Limb (tissue), 2 donors: Measurements from ENCODE around the gene MORN4.
"Not testable (repeated sequence)": the region's sequence is repeated elsewhere in the genome, so short reads cannot be mapped to it uniquely, and the experiment has no call there.

Source experiments
- DNase-seq, 2 donors: peaks; one replicate each; pipeline ENCODE4 v3.0.0-alpha.2; 2016; ENCODE audit errors: extremely low spot score in 2 of 2

Gene MORN4

GRCh38 chr10:97642471-97643159 is 9.3 kb upstream of the MORN4 start:
- DNase-seq, result not testable (repeated sequence)

DNA sequence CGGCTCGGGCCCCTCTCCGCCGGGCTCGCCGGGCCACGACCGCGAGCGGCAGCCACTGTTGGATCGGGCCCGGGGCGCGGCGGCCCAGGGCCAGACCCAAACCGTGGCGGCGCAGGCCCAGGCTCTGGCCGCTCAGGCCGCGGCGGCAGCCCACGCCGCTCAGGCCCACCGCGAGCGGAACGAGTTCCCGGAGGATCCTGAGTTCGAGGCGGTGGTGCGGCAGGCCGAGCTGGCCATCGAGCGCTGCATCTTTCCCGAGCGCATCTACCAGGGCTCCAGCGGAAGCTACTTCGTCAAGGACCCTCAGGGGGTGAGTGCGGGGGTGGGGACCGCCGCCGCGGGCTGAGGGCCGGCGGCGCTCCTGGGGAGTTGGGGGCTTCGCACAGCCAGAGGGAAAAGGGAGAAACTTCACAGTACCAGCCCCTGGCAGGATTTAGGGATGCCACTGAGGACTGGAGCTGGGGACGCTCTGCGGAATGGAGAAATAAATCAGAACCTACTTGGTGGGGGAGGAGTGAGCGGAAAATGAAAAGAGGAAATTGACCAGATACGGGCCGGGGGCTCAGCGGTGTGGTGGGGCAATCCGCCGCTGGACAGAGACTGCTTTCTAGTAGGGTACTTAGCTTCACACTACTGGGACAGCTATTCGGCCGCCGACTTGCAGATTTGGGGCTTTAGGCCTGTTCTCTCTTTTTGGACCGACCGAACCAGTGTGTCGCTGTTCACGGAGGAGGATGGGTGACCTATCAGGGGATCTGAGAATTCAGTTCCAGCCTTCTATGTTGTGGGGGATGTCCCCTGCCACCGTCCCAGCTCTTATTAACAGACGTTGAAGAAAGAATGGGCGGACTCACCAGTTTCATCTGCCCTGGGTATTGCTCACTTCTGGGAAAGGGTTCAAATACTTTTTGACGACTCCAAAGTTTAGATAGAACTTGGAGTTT is 7.8 kb upstream of the MORN4 start:
- DNase-seq, result no peak

DNA sequence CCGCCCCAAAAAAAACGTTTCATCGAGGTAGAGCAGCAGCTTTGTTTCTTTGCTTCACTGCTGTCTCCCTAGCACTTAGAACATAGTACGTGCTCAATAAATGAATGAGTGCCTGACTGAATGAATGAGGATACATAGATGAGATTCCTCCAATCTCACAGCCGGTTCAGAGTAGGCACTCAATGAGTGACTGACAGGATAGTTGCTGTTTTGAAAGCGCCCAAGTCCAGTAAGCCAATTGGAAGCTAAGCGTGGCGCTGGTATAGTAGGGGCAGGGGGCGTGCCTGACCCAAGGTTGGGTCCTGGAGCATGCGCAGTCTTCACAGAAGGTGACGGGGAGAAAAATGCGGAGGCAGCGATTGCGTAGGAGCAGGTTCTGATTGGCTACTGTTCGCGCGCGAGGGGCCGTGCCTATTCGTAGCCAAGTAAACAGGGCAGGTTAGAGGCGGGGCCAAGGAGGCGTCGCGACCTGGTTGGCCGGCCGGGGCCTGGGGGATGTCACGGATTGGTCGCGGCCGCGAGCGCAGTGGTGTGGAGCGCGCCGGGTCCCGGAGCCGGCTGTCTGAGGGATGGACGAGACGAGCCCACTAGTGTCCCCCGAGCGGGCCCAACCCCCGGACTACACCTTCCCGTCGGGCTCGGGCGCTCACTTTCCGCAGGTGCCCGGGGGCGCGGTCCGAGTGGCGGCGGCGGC is 7.0 kb upstream of the MORN4 start, which contains the start of gene PI4K2A:
Gene PI4K2A, plus strand, starts transcription at position 498 of the 694 bp plus-strand sequence. Its CDS starts 72 bp downstream, at position 570.
- DNase-seq, result peak; percentile 98 to 99

GRCh38 chr10:97639090-97639489 is 5.8 kb upstream of the MORN4 start:
- DNase-seq, result not testable (repeated sequence)

DNA sequence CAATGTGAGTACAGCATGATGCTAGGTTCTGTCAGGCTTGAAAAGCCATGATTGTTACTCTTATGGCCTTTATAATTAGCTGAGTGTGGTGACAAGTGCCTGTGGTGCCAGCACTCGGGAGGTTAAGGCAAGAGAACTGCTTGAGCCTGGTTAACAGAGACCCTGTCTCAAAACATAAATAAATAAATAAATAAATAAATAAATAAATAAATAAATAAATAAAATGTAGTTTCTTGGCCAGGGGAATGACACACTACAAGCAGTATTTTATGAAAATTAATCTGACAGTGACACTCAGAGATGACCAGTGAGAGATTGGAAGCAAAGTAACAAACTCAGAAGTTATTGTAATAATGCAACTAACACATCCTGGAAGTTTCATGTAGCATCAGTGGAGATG is 2.3 kb upstream of the MORN4 start:
- no peak for DNase-seq

GRCh38 chr10:97633921-97634320 is 621 bp upstream of the MORN4 start:
- DNase-seq, result no peak

GRCh38 chr10:97631098-97631497 is 2.2 kb downstream of the MORN4 start:
- no peak for DNase-seq

GRCh38 chr10:97629289-97629688 is 4.0 kb downstream of the MORN4 start:
- no peak for DNase-seq

- no peak for DNase-seq
These were observed 5.1 kb downstream of the MORN4 start for GRCh38 chr10:97628228-97628627.

GRCh38 chr10:97627731-97628130 is 5.6 kb downstream of the MORN4 start:
- DNase-seq, result no peak

DNA sequence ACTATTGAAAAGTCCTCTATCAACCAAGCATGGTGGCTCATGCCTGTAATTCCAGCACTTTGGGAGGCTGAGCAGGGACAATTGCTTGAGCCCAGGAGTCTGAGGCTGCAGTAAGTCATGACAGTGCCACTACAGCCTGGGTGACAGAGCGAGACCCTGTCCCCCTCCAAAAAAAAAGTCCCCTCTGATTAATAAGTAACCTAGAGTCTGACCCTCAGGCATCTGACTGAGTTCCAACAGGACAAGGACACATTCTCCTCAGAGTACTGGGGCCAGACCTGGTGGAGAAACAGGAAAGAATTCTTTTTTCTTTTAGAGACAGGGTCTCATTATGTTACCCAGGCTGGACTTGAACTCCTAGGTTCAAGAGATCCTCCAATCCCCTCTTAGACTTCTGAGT is 10.0 kb downstream of the MORN4 start:
- DNase-seq, result no peak

GRCh38 chr10:97618733-97619132 is 14.6 kb downstream of the MORN4 start:
- DNase-seq, result no peak

GRCh38 chr10:97618285-97618684 is 15.0 kb downstream of the MORN4 start:
- DNase-seq, result no peak

DNA sequence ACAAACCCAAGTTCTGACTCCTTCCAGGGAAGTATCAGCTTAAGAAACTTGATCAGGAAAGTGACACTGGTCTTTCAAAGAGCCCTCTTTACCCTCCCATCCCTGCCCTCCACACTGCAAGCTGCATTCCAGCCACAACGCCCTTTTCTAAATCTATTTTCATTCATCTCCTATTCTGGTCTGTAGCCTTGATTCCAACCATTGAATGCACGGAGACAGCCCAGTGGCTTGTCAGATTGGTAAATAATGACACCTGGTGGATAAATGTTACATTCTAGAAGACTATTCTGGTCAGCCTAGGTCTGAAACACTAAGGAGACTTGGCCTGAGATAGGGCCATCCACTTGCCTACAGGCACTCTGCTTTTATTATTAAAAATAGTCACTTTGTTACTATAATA is 20.9 kb downstream of the MORN4 start:
- peak in 1 of 2 donors; percentile 44 for DNase-seq

DNA sequence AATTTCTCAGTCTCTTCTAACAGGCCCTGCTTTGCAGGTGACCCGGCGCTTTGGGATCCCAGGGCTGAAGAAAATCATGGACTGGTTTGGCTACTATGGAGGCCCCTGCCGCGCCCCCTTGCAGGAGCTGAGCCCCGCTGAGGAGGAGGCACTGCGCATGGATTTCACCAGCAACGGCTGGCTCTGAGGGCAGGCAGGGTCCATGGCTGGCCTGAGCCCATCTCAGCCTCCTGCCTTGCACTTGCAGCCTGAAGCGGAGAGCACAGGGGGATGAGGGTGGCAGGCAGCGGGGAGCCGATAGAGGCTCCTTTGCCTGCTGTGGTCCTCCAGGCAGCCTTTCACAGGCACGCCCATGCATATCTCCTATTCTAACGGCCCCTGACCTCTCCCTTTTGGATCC is 21.8 kb downstream of the MORN4 start:
- no peak for DNase-seq

- no peak for DNase-seq
These were observed 24.2 kb downstream of the MORN4 start for GRCh38 chr10:97608991-97609561.

- DNase-seq, result no peak
These were observed 26.1 kb downstream of the MORN4 start for GRCh38 chr10:97607095-97607636.

DNA sequence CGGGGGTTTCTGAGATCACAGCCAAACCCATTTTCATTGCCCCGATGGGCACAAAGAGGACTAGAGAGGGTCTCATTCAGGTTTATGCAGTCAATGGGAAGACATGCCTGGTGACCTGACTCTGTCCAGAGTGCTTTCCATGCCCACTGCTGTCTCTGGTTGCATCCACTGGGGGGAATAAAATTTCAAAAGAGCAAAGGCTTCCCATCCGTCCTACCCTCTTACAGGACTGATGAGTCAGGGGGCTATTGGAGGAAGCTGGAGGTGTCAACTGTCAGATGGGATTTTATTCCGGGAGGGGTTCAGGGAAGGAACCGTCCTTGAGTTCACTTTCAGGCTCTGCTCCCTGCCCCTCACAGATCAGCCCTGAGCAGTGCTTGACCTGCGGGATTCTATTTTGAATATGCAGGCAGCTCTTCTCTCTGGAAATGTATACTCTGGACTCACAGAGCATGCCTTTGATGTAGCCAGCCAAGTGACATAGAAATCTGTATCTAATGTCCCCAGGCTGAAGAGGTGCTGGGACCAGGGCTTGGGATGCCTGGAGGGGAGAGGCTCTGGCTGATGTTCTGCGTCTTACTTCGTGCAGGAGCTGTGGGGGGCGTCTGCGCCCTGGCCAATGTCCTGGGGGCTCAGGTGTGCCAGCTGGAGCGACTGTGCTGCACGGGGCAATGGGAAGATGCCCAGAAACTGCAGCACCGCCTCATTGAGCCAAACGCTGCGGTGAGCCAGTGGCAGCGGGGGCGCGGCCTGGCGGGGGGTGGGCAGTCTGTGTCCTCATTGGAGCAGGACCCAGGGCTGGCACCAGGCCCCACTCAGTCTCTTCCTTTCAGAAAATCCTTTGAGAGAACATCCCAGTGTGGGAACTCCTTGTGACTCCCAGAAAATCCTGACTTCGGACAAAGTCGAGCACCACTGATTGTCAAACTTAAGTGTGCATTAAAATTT is 31.8 kb downstream of the MORN4 start:
- no peak for DNase-seq

GRCh38 chr10:97600616-97601015 is 32.7 kb downstream of the MORN4 start:
- no peak for DNase-seq

DNA sequence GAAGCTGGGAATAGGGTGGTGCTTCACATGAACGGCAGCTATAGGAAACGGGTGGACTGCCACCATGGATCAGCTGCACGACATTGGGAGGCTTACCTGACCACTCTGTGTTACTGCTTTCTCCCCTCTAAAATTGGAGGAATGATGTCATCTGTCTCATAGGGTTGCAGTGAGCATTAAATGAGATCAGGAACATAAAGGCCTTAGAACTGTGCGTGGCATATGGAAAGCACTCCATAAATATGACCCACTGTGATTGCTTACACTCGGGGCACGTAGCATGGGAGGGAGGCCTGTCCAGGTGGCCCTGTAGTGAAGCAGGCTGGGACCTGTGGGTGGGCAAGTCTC is 34.1 kb downstream of the MORN4 start:
- no peak for DNase-seq
